ENCODE data around the gene COG5. TPM values are rescaled to one million over a fixed set of nuclear protein-coding genes. Genes with fewer than 3 reads are reported as not detected.
A peak's percentile ranks its signal among the peaks of the same experiment; 100 is the strongest.

COG5 gene
- polyA plus RNA-seq, 1 of the 3 experiments (the other 2 are of a cell fraction), result 21.2 TPM

- DNase-seq, result no peak
- Histone ChIP-seq H3K9ac (no peak overlapping the region), H3K4me1 (ENCODE audit: control insufficient read depth in 1 of 2, insufficient read depth in 2 of 2, low read depth in 1 of 2, low read length in 1 of 2) (peaks cover 9 to 20% of the 10 kb centered on the region in 2 experiments), H3F3A (replicated peaks; ENCODE audit: insufficient read depth) (peaks cover 9% of the 10 kb centered on the region), H3K79me2 (ENCODE audit: insufficient read depth) (no peaks in the 10 kb centered on the region), H3K27me3 (ENCODE audit: insufficient read depth) (no peaks in the 10 kb centered on the region), H3K4me2 (no peak overlapping the region), H3K9me3 (no peaks in the 10 kb centered on the region), H3K36me3 (replicated peaks in 1 of 2; ENCODE audit: control insufficient read depth in 1 of 2, insufficient read depth in 2 of 2, low read length in 1 of 2) (peaks cover 0 to 18% of the 10 kb centered on the region in 2 experiments), H4K20me1 (ENCODE audit: insufficient read depth) (no peaks in the 10 kb centered on the region; the same call in 1 of the 2 replicates), H3K4me3 (ENCODE audit: low read depth in 2 of 2, low read length in 1 of 2) (no peak overlapping the region), H3K9me2 (no peaks in the 10 kb centered on the region), H3K27ac (ENCODE audit: low read depth in 2 of 2, low read length in 1 of 2) (peak overlapping the region in 1 of 2 experiments; percentile 42; a peak in 2 of 4 replicates), H2AFZ (ENCODE audit: low read depth) (no peak overlapping the region)
- POLR2A ChIA-PET, result no interaction called here
- CTCF ChIA-PET, result interaction anchor here (0.6 to 1.0 kb wide), 2 partner anchors 43 to 226 kb away, joined by 3 read pairs; no protein-coding TSS in a partner anchor
- TF ChIP-seq CHD2 (IDR thresholded peaks at IDR 0.05; ENCODE audit: low read length, partially characterized antibody) (no peak), YY1 (IDR thresholded peaks at IDR 0.05; ENCODE audit: low read depth) (no peak), USF1 (IDR thresholded peaks at IDR 0.05; ENCODE audit: borderline replicate concordance, low read depth) (no peak), RCOR1 (IDR thresholded peaks at IDR 0.05; ENCODE audit: low read length) (no peak), JUND (IDR thresholded peaks at IDR 0.05) (peak; percentile 75; the same call in 1 of the 2 replicates), EP300 (IDR thresholded peaks at IDR 0.05; ENCODE audit: borderline replicate concordance in 1 of 2, low read depth in 1 of 2, low read length in 1 of 2) (peak in 1 of 2 experiments; percentile 58; a peak in 1 of 4 replicates), ELF1 (IDR thresholded peaks at IDR 0.05) (no peak), NRF1 (IDR thresholded peaks at IDR 0.05; ENCODE audit: low read depth, low read length) (no peak), FOSL2 (IDR thresholded peaks at IDR 0.05; ENCODE audit: borderline replicate concordance, low read depth) (peak; percentile 78; the same call in 1 of the 2 replicates), SMC3 (IDR thresholded peaks at IDR 0.05; ENCODE audit: low read depth, low read length) (no peak), FOXJ3 (CRISPR knock-in tag; IDR thresholded peaks at IDR 0.05) (no peak), RFX5 (IDR thresholded peaks at IDR 0.05; ENCODE audit: low read length) (no peak), REST (IDR thresholded peaks at IDR 0.05; ENCODE audit: low read depth, low read length) (no peak), MEF2A (IDR thresholded peaks at IDR 0.05; ENCODE audit: borderline replicate concordance, low read depth) (peak; percentile 44; the same call in 1 of the 2 replicates), TAF1 (IDR thresholded peaks at IDR 0.05; ENCODE audit: borderline replicate concordance, low read depth, low read length) (no peak), RAD21 (IDR thresholded peaks at IDR 0.05; ENCODE audit: low read length) (no peak), NFIC (IDR thresholded peaks at IDR 0.05; ENCODE audit: borderline replicate concordance) (peak; percentile 40; the same call in 1 of the 2 replicates), USF2 (IDR thresholded peaks at IDR 0.05; ENCODE audit: borderline replicate concordance, low read depth, low read length) (no peak), POLR2AphosphoS5 (IDR thresholded peaks at IDR 0.05; ENCODE audit: low read depth, low read length) (peak; percentile 44; the same call in 1 of the 2 replicates), MXI1 (IDR thresholded peaks at IDR 0.05; ENCODE audit: low read depth, low read length) (0 out of 2 replicates have a peak, but pooled peaks have one; percentile 25), TEAD4 (IDR thresholded peaks at IDR 0.05; ENCODE audit: borderline replicate concordance, insufficient read depth) (0 out of 2 replicates have a peak, but pooled peaks have one; percentile 26), TCF12 (IDR thresholded peaks at IDR 0.05) (peak; percentile 69)
- TF ChIP-seq, protein P1, sequence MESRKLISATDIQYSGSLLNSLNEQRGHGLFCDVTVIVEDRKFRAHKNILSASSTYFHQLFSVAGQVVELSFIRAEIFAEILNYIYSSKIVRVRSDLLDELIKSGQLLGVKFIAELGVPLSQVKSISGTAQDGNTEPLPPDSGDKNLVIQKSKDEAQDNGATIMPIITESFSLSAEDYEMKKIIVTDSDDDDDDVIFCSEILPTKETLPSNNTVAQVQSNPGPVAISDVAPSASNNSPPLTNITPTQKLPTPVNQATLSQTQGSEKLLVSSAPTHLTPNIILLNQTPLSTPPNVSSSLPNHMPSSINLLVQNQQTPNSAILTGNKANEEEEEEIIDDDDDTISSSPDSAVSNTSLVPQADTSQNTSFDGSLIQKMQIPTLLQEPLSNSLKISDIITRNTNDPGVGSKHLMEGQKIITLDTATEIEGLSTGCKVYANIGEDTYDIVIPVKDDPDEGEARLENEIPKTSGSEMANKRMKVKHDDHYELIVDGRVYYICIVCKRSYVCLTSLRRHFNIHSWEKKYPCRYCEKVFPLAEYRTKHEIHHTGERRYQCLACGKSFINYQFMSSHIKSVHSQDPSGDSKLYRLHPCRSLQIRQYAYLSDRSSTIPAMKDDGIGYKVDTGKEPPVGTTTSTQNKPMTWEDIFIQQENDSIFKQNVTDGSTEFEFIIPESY (IDR thresholded peaks at IDR 0.05; ENCODE audit: borderline replicate concordance, low read depth), result no peak
- TF ChIP-seq, protein P2, sequence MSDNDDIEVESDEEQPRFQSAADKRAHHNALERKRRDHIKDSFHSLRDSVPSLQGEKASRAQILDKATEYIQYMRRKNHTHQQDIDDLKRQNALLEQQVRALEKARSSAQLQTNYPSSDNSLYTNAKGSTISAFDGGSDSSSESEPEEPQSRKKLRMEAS (IDR thresholded peaks at IDR 0.05; ENCODE audit: low read depth), result 0 out of 2 replicates have a peak, but pooled peaks have one; percentile 22
- TF ChIP-seq, protein P3, sequence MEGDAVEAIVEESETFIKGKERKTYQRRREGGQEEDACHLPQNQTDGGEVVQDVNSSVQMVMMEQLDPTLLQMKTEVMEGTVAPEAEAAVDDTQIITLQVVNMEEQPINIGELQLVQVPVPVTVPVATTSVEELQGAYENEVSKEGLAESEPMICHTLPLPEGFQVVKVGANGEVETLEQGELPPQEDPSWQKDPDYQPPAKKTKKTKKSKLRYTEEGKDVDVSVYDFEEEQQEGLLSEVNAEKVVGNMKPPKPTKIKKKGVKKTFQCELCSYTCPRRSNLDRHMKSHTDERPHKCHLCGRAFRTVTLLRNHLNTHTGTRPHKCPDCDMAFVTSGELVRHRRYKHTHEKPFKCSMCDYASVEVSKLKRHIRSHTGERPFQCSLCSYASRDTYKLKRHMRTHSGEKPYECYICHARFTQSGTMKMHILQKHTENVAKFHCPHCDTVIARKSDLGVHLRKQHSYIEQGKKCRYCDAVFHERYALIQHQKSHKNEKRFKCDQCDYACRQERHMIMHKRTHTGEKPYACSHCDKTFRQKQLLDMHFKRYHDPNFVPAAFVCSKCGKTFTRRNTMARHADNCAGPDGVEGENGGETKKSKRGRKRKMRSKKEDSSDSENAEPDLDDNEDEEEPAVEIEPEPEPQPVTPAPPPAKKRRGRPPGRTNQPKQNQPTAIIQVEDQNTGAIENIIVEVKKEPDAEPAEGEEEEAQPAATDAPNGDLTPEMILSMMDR (IDR thresholded peaks at IDR 0.05), result no peak
Observed at GRCh38 chr7:107236862-107237261, 326.9 kb downstream of the COG5 start.

Measured in SK-N-SH (cell line).